ENCODE data around the gene TPGS2.

- TF ChIP-seq POLR2A (IDR thresholded peaks at IDR 0.05) (no peak), CTCF (IDR thresholded peaks at IDR 0.05) (no peak)
Observed at GRCh38 chr18:36872329-36872728, 43.5 kb upstream of the TPGS2 start.

Measured in Peyer's patch (tissue), 4 donors.